22Rv1 (cell line): ENCODE measurements around the gene PIK3R1.

Experiments
- CTCF ChIP-seq: fragments of 450-650 bp; IDR thresholded peaks from 2 replicates; pipeline ENCODE4 v1.5.1; 2017; ENCODE audit warnings: mild to moderate bottlenecking
- ZFX ChIP-seq: fragments of 450-650 bp; IDR thresholded peaks from 2 replicates; pipeline ENCODE4 v1.6.1; 2017; ENCODE audit warnings: antibody characterized with exemption, borderline replicate concordance

GRCh38 chr5:68170826-68171558 is 44.6 kb upstream of the PIK3R1 start:
- TF ChIP-seq CTCF, result no peak
- TF ChIP-seq ZFX, result no peak
